ENCODE results near the gene MAPKBP1. TPM values are rescaled to one million over a fixed set of nuclear protein-coding genes. Genes with fewer than 3 reads are reported as not detected.

Gene MAPKBP1
- total RNA-seq, 1 experiment from 2014 or later = 6.4 TPM

DNA sequence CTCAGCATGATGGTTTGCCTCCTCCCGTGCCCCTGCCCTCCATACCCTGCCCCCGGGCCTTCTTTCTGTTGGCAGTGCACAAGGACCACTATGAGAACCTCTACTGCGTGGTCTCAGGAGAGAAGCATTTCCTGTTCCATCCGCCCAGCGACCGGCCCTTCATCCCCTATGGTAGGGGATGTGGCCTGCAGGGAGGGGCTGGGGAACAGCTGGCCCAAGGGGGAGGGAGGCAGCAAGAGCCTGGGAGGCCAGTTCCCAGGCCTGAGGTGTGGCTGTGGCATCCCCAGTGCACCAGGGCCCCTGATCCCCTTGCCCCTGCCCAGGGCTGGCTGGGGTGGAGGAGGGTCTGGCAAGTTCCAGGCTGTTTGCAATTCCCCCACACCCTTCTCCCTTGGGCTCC, 61.8 kb downstream of the MAPKBP1 start:
- no peak for DNase-seq (ENCODE audit: low read depth)
- in situ Hi-C loops (cut with HindIII; ENCODE audit: low pct_unique_long_range_greater_than_20kb, low sequenced_read_pairs) = no loop called here

DNA sequence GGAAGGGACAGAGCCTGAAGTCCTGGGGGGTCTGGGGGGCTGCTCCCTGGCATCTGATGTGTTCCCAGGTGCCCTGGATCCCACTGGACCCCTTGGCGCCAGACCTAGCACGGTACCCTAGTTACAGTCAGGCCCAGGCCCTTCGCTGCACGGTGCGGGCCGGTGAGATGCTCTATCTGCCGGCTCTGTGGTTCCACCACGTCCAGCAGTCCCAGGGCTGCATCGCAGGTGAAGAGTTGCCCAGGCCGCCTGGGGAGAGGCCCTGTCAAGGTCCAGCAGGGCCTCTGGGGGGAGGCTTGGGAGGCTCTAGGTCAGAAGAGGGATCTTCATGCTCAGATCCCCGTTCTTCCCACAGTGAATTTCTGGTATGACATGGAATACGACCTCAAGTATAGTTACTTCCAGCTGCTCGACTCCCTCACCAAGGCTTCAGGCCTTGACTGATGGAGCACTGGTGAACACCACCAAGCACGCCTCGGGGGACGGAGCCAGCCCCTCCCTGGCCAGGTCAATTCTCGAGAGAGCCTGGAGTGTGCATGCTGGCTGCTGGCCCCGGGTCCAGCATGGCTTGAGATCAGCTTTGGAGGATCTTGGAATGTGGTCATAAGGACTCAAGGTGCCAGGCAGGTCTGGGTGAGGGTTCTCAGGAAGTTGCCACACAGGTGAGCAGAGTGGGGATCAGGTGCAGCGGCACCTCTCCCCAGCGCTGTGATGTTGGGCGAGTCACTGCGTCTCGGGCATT, 62.6 kb downstream of the MAPKBP1 start:
- in situ Hi-C loops (cut with HindIII; ENCODE audit: low pct_unique_long_range_greater_than_20kb, low sequenced_read_pairs) = no loop called here
- no peak for DNase-seq (ENCODE audit: low read depth)

DNA sequence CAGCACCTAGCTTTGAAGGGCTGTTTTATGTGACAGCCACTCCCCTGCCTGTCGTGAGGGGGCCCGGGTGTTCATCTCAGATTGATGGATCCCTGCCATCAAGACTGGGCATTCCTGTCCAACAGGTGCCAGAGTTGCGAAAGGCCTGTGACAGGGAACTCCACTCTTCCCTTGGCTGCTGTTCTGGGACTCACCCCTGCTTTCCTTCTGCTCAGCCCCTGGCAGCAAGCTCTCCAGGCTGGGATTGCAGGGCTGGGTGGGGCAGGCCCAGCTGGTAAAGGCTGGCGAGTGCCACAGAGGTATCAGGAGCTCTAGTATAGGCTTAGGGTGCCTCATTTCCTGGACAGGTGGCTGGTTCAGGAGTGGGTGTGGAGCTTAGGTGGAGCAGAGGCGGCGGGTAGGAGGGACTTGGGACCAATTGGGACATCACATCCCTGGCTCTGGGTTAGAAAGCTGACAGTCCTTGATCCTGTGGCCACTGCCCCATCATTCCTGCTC, 64.2 kb downstream of the MAPKBP1 start, which contains the start of gene PLA2G4B:
PLA2G4B (plus strand) TSS at position 448 of the 498 bp plus-strand sequence. CDS start 67 bp downstream, outside the sequence.
- in situ Hi-C loops (cut with HindIII; ENCODE audit: low pct_unique_long_range_greater_than_20kb, low sequenced_read_pairs) = no loop called here
- DNase-seq (ENCODE audit: low read depth) = no peak

DNA sequence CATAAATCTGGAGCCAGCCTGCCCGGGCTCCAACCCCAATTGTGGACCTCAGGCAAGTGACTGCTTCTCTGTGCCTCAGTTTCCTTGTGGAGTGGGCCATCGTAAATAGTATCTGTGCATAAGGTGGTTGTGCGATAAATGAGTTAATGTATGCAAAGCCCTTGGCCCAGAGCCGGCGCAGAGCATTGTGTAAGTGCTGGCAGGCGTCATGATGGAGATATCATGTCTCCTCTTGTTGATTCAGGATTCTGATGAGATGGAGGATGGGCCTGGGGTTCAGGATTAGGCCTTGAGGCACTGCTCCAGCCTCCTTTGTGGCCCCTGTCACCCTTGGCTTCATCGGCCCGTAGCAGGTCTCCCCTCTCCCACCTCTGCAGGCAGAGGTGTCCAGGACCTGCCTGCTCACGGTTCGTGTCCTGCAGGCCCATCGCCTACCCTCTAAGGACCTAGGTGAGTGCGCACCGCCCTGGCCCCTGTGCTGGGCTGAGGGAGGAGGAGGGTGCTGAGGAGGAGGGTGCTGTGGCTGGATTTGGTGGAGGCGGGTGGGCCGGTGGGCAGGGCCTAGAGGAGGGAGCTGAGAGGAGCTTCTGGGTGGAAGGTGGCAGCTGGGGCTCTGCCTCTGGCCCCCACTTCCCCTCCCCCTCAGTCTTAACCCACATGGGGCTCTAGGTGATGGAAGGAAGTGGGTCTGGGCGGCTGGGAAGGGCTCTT, 65.7 kb downstream of the MAPKBP1 start:
- no peak for DNase-seq (ENCODE audit: low read depth)
- in situ Hi-C loops (cut with HindIII; ENCODE audit: low pct_unique_long_range_greater_than_20kb, low sequenced_read_pairs) = no loop called here

DNA sequence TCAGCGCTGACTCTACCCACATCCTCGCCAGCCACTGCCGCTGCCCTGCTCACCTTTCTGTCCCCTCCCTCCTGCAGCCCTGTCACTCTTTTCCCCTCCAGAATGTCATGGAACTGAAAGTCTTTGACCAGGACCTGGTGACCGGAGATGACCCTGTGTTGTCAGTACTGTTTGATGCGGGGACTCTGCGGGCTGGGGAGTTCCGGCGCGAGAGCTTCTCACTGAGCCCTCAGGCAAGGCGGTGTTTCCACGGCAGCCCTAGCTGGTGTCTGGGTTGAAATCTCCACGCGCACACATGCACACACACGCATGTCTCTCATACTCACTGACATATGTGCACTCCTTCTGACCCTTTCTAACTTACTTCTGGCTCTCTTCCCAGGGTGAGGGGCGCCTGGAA, 66.4 kb downstream of the MAPKBP1 start:
- in situ Hi-C loops (cut with HindIII; ENCODE audit: low pct_unique_long_range_greater_than_20kb, low sequenced_read_pairs) = no loop called here

DNA sequence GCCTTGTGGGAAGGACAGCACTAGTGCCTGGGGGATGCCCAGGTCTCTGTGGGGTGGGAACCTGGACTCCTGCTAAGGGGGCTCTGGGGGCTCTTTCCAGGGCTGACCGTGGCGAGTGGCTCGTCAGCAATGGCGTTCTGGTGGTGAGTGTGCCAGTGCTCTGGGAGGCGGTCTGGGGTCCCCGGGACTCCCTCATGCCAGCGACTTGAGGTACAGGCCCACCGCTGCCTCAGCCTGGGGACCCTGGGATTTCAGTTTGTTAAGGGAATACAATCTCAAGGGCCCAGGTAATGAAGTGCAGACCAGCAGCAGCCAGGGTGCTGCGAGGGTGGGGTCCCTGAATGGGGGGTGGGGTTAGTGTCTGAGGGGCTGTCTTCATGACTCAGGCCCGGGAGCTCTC, 66.8 kb downstream of the MAPKBP1 start:
- in situ Hi-C loops (cut with HindIII; ENCODE audit: low pct_unique_long_range_greater_than_20kb, low sequenced_read_pairs) = no loop called here

More for the DNA sequence above, 66.4 kb downstream of the MAPKBP1 start:
- no peak for DNase-seq (ENCODE audit: low read depth)

DNA sequence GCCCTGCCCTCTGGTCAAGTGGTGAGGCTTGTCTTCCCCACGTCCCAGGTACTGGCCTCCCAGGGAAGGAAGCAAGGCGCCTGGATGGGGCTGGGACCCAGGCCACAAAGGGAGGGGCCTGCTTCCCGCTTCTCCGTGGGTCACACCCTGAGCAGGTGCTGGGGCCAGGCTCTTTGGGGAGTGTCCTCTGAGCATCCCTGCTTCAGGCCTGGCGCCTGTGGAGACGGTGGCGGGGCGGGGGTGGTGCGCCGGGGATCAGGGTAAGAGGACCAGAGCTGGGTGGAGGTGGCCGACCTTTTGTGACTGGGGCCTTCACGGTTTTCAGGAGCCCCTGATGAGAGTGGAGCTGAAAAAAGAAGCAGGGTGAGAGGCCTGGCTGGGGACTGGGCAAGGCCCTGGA, 67.9 kb downstream of the MAPKBP1 start:
- DNase-seq (ENCODE audit: low read depth) = no peak
- in situ Hi-C loops (cut with HindIII; ENCODE audit: low pct_unique_long_range_greater_than_20kb, low sequenced_read_pairs) = no loop called here

More for the DNA sequence above, 66.8 kb downstream of the MAPKBP1 start:
- no peak for DNase-seq (ENCODE audit: low read depth)

DNA sequence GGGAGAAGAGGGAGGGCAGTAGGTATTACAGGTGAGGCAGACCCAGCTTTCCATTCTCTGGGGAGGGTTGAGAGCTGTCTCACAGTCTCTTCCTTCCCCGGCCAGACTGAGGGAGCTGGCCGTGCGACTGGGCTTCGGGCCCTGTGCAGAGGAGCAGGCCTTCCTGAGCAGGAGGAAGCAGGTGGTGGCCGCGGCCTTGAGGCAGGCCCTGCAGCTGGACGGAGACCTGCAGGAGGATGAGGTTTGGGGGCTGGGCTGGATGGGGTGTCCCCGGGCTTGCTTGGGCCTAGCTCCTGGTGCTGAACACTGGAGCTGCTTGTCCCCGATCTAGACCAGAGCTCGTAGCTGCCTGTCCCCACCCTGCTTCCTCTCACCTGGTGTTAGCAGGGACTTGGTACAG, 69.3 kb downstream of the MAPKBP1 start:
- in situ Hi-C loops (cut with HindIII; ENCODE audit: low pct_unique_long_range_greater_than_20kb, low sequenced_read_pairs) = no loop called here

DNA sequence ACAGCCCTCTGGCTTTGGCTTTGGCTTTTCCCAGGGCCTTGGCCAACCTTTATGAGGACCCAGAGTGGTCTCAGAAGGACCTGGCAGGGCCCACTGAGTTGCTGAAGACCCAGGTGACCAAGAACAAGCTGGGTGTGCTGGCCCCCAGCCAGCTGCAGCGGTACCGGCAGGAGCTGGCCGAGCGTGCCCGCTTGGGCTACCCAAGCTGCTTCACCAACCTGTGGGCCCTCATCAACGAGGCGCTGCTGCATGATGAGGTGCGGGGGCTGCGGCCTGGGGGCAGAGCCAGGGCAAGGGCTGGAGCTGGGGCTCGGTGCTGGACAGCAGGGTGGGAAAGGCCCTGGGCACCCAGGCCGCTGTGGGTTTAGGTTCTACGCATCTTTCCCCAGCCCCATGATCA, 70.5 kb downstream of the MAPKBP1 start:
- in situ Hi-C loops (cut with HindIII; ENCODE audit: low pct_unique_long_range_greater_than_20kb, low sequenced_read_pairs) = no loop called here
- DNase-seq (ENCODE audit: low read depth) = no peak

More for the DNA sequence above, 69.3 kb downstream of the MAPKBP1 start:
- no peak for DNase-seq (ENCODE audit: low read depth)

DNA sequence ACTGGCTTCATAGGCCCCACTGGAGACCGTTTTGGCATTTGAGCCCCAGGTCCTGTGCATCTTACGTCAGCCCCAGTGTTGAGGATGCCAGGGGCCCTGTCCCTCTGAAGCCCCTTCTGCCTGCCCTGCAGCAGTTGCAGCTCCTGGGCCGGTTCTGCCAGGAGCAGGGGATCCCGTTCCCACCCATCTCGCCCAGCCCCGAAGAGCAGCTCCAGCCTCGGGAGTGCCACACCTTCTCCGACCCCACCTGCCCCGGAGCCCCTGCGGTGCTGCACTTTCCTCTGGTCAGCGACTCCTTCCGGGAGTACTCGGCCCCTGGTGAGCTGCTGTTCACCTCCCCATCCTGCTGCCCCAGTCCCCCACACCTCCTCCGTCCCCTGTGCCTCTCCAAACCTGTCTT, 72.9 kb downstream of the MAPKBP1 start:
- in situ Hi-C loops (cut with HindIII; ENCODE audit: low pct_unique_long_range_greater_than_20kb, low sequenced_read_pairs) = no loop called here
- no peak for DNase-seq (ENCODE audit: low read depth)

DNA sequence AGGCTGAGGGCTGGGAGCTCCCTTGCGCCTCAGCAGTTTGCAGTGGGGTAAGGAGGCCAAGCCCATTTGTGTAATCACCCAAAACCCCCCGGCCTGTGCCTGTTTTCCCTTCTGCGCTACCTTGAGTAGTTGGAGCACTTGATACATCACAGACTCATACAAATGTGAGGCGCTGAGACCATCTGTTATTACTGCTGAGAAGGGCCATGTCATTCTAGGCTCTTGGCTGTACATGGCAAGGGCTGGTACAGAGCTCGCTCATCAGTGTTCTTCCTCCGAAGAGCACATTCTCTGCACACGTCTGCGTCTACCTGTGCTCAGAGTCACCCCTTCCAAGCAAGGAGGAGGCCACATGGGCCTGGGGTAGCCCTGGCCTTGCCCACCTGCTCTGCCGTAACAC, 73.7 kb downstream of the MAPKBP1 start:
- no peak for DNase-seq (ENCODE audit: low read depth)
- in situ Hi-C loops (cut with HindIII; ENCODE audit: low pct_unique_long_range_greater_than_20kb, low sequenced_read_pairs) = no loop called here

DNA sequence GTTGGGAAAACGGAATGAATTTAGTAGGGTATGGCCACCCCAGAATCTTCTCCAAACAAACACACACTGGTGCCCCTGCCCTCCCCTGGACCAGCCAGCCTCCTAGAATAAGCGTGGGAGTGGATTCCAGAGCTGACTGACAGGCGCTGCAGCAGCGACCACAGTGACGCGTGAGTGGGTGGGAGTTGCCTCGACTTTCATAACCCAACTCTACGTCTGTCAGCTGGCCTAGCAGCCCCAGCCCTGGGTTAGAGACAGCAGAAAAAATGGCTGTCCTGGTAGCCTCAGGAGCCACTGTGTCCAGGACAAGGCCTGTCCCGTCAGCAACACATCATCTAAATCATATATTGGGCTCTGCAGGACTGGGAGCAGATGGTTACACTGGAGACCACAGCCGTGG, 74.3 kb downstream of the MAPKBP1 start:
- no peak for DNase-seq (ENCODE audit: low read depth)
- in situ Hi-C loops (cut with HindIII; ENCODE audit: low pct_unique_long_range_greater_than_20kb, low sequenced_read_pairs) = no loop called here

DNA sequence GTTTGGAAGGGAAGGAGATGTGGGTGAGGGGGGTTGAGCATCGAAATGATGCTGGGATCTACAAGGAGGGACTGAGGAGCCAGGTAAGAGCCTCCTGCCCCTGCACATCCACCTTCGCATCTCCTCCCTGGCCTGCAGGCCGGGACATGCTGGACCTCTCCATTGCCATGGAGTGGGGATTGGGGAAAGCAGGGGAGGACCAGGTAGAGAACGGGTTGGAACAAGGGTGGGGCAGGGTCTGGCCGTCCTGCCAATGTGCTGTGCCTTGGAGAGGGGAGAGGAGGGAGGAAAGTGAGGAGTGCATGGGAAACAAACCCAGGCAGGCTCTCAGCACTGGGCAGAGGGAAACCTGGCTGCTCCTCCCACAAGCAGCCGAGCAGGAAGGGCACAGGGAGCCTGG, 74.9 kb downstream of the MAPKBP1 start:
- DNase-seq (ENCODE audit: low read depth) = no peak
- in situ Hi-C loops (cut with HindIII; ENCODE audit: low pct_unique_long_range_greater_than_20kb, low sequenced_read_pairs) = no loop called here

DNA sequence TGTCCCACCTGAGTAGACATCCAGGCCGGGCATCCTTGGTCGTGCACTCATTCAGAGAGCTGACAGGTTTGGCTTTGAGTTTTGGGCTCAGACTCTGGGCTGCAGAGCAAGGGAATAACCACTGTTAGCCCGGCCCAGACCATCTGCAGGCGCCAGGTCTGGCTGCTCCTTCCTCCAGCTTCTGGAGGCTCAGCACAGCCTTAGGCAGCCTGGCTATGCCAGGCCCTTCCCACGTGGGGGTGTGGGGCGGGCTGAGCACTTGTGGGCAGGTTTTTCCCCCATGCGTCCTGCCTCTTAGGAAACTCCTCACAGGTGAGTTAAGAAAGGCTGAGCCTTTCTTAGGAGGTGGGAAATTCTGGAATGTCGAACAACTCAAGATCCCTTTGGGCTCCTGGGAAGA, 75.6 kb downstream of the MAPKBP1 start:
- in situ Hi-C loops (cut with HindIII; ENCODE audit: low pct_unique_long_range_greater_than_20kb, low sequenced_read_pairs) = no loop called here
- no peak for DNase-seq (ENCODE audit: low read depth)

DNA sequence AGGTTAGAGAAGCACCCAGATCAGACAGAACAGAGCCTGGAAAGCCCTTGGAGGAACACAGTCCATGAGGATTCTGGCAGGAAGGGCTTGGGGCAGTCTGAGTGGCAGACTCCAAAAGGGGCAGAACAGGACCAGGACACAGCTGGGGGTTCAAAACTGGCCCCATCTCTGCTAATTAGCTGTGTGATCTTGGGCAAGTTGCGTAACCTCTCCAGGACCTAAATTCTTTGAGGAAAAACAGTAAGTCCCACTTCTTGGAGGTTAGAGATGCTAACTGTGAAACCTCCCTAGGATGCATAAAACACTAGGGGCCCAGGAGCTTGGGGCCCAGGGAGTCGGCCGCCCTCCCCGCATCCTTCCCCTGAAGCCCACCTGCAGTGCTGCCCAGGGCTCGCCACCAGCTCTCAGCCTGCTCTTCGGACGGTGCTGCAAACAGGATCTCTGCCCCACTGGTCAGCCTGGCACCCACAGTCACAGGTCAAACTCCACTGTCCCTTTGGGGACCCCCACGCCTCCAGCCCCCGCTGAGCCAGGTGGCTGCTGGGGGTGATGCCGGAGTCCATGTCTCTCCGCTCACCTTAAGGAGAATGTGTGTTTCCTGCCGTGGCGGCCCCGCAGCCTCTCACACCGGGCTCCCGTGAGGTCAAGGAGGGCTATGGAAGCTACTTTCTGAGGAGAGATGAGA, 76.3 kb downstream of the MAPKBP1 start:
- no peak for DNase-seq (ENCODE audit: low read depth)
- in situ Hi-C loops (cut with HindIII; ENCODE audit: low pct_unique_long_range_greater_than_20kb, low sequenced_read_pairs) = no loop called here

DNA sequence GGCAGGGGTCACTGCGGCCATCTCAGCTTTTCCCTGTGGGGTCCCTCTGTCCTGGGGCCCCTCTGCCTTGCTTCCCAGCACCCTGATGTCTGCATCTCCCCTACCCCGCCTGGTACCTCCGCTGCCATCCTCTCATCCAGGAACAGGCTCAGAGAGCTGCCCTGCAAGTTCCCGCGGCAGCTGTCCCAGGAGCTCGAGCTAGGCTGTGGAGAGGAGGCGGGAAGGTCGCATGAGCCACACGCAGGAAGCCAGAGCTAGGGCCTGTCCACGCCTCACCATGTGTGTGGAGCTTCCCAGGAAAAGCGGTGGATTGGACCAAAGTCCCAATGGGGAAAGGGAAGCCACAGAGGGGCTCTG, 76.9 kb downstream of the MAPKBP1 start:
- no peak for DNase-seq (ENCODE audit: low read depth)

DNA sequence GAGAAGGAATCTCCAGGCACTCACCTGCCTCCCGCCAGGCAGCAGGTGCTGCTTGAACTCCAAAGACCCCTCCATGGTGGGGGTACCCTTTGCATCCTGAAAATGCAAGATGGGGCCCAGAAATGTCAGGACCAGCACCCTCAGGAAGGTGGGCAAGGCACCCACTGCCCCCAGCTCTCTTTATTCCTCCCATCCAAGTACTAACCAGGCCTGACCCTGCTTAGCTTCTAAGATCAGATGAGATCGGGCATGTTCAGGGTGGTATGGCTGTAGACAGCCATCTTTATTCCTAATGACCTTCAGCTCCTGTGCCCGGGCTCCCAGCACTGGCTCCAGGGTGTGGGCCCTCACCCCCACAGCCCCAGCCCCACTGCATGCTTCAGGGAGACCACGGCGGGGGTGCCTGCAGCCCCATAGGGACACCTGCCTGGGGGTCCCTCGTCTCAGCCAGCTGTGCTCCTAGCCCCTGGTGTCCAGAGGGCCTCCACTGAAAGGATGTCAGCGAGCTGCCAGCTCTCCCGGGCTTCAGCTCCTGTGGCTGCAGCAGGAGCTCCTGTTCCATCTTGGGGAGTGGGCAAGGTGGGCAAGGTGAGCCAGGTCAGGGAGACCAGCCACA, 77.6 kb downstream of the MAPKBP1 start:
- in situ Hi-C loops (cut with HindIII; ENCODE audit: low pct_unique_long_range_greater_than_20kb, low sequenced_read_pairs) = no loop called here
- no peak for DNase-seq (ENCODE audit: low read depth)

More for the DNA sequence above, 76.9 kb downstream of the MAPKBP1 start:
- in situ Hi-C loops (cut with HindIII; ENCODE audit: low pct_unique_long_range_greater_than_20kb, low sequenced_read_pairs) = no loop called here

DNA sequence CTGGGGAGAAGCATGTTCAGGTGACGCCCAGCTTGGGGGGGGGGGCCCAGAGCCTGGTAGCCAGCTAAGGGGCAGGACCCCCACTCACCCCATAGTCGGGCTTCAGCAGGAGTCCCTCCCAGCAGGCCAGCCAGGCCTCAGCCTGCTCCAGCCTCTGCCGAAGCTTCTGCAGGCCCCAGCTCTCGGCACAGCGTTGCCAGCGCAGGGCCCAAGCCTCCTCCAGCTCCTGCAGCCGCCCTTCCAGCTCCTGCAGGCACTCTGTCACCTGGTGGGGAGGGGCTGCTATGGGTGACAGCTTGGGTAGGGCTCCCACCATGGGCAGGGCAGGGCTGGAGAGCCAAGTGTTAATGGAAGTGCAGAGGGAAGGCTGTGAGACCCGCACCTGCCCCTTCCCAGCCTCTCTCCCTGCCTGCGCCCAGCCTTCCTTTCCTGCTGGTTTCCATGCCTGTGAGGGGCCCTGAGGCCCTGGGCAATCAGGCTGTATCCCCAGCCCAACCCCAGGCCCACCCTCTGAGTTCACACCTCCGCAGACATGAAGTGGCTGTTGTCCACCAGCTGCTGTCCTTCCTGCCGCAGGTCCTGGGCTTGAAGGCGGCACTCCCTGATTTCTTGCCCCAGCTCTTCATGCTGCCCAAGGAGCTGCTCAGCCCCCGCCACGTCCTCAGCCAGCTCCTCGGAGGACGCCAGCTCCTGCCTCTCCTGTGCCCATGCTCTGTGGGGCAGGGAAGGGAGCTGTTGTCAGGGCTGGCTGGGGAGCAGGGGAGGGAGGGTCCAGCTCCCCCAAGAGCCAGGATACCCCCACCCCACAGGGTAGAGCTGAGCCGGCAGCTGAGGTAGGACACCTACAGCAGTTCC, 78.7 kb downstream of the MAPKBP1 start:
- in situ Hi-C loops (cut with HindIII; ENCODE audit: low pct_unique_long_range_greater_than_20kb, low sequenced_read_pairs) = no loop called here
- no peak for DNase-seq (ENCODE audit: low read depth)

Data from Caki2 (cell line).